RWPE2 (cell line): ENCODE results near the gene LILRA5.
"Not testable (repeated sequence)": the region's sequence is repeated elsewhere in the genome, so short reads cannot be mapped to it uniquely, and the experiment has no call there.

Experiments used
- ATAC-seq: fragments of 200-7000 bp; cut with Tn5 transposase; 3 replicates; pipeline ENCODE4 v1.9.1; 2021; ENCODE audit warnings: low read depth
- DNase-seq: peaks from one replicate; pipeline ENCODE4 v3.0.0-alpha.2; 2020; ENCODE audit warnings: low spot score
- H3K27ac ChIP-seq: fragments of 450-650 bp; 2 replicates; pipeline ENCODE4 v1.5.1; 2017; ENCODE audit warnings: mild to moderate bottlenecking; ENCODE audit not compliant: poor library complexity, severe bottlenecking
- H3K27me3 ChIP-seq: fragments of 250-450 bp; sonication (Bioruptor Pico); 2 replicates; pipeline ENCODE4 v1.5.1; 2021; ENCODE audit warnings: mild to moderate bottlenecking, moderate library complexity; ENCODE audit not compliant: insufficient read depth, poor library complexity, severe bottlenecking
- H3K36me3 ChIP-seq: fragments of 250-450 bp; sonication (Bioruptor Pico); 2 replicates; pipeline ENCODE4 v1.5.1; 2020; ENCODE audit warnings: low read depth, mild to moderate bottlenecking, moderate library complexity
- H3K4me1 ChIP-seq: fragments of 250-450 bp; sonication (Bioruptor Pico); 2 replicates; pipeline ENCODE4 v1.5.1; 2021; ENCODE audit warnings: mild to moderate bottlenecking, moderate library complexity; ENCODE audit not compliant: insufficient read depth, poor library complexity, severe bottlenecking
- H3K4me3 ChIP-seq: fragments of 250-450 bp; sonication (Bioruptor Pico); 2 replicates; pipeline ENCODE4 v1.5.1; 2021; ENCODE audit warnings: mild to moderate bottlenecking, moderate library complexity; ENCODE audit not compliant: severe bottlenecking
- H3K9me3 ChIP-seq: fragments of 250-450 bp; sonication (Bioruptor Pico); 2 replicates; pipeline ENCODE4 v1.5.1; 2021; ENCODE audit warnings: mild to moderate bottlenecking, moderate library complexity; ENCODE audit not compliant: severe bottlenecking
- TF ChIP-seq, protein P1 (sequence below): fragments of 450-650 bp; IDR thresholded peaks from one replicate; pipeline ENCODE4 v1.5.1; 2017; ENCODE audit warnings: mild to moderate bottlenecking, moderate library complexity; ENCODE audit not compliant: poor library complexity, severe bottlenecking

LILRA5 gene

DNA sequence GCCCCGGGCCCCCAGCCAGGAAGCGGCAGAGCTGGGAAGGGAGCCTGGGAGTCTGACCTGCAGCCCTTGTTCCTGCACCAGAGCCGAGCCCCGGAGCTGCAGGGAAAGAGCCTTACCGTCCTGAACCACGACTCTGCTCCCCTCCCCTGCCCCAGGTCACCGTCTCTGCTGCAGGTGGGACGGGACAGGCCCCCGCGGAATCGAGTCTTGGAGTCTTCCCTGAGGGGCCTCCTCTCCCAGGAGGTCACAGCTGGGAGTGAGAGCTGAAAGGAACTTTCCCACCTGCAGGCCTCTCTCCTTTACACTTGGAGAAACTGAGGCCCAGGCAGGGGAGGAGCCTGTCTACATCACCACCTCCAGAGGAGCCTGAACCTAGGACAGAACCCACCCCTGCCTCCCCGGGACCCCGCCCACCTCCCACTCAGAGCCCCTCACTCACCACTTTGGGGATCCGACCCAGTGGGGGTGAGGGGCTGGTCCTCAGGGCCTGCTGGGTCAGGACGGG is 35.8 kb downstream of the LILRA5 start:
- not testable (repeated sequence) for H3K27ac ChIP-seq, ATAC-seq, DNase-seq, H3K4me1 ChIP-seq, H3K36me3 ChIP-seq, H3K4me3 ChIP-seq, H3K9me3 ChIP-seq
- H3K27me3 ChIP-seq, result peaks cover 26% of the 10 kb centered on the region

DNA sequence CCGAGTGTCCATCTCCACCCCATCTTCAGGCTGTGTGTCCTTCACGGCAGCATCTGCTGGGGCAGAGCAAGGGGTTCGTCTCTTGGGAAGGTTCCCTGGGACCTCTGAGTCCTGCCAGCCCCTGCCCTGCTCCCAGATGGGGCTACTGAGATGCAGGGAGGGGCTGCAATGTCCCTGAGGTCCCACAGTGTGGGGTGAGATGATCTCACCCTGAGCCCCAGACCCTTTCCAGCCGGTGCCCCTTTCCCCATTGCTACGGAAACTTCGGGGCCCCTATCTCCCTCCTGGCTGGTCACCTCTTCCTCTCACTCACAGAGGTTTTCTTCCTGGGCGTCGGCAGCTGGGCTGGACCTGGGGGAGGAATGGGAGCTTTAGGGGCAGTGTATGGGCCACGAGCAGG is 37.0 kb downstream of the LILRA5 start:
- ATAC-seq, result no peak
- no peaks in the 10 kb centered on the region for H3K36me3 ChIP-seq
- TF ChIP-seq, protein P1, sequence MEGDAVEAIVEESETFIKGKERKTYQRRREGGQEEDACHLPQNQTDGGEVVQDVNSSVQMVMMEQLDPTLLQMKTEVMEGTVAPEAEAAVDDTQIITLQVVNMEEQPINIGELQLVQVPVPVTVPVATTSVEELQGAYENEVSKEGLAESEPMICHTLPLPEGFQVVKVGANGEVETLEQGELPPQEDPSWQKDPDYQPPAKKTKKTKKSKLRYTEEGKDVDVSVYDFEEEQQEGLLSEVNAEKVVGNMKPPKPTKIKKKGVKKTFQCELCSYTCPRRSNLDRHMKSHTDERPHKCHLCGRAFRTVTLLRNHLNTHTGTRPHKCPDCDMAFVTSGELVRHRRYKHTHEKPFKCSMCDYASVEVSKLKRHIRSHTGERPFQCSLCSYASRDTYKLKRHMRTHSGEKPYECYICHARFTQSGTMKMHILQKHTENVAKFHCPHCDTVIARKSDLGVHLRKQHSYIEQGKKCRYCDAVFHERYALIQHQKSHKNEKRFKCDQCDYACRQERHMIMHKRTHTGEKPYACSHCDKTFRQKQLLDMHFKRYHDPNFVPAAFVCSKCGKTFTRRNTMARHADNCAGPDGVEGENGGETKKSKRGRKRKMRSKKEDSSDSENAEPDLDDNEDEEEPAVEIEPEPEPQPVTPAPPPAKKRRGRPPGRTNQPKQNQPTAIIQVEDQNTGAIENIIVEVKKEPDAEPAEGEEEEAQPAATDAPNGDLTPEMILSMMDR, result no peak

DNA sequence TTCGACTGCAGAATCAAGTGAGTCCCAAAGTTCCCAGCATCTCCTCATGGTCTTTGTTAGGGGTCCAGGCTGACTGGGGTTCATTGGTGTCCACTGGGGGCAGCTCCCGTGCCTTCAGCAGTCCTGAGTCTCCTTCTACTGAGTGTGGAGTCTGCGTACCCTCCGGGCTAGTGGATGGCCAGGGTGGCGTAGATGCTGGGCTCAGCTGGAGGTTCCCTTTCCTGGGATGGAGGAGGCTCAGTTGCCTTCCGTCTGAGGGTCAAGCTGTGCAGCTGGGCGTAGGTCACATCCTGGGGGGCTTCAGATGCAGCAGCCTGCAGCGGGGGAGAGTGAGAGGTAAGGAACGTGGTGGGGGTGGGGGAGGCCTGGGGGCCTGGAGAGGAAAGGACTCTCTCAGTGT is 38.5 kb downstream of the LILRA5 start:
- ATAC-seq, H3K4me3 ChIP-seq, H3K4me1 ChIP-seq, H3K36me3 ChIP-seq, DNase-seq, H3K27ac ChIP-seq, H3K9me3 ChIP-seq: not testable (repeated sequence)
- H3K27me3 ChIP-seq, result peaks cover 31% of the 10 kb centered on the region

More for the DNA sequence above, 37.0 kb downstream of the LILRA5 start:
- H3K4me1 ChIP-seq, result no peaks in the 10 kb centered on the region
- no peak for DNase-seq
- peaks cover 23% of the 10 kb centered on the region for H3K27me3 ChIP-seq
- H3K9me3 ChIP-seq, result no peaks in the 10 kb centered on the region
- no peak overlapping the region for H3K4me3 ChIP-seq
- H3K27ac ChIP-seq, result no peak overlapping the region

DNA sequence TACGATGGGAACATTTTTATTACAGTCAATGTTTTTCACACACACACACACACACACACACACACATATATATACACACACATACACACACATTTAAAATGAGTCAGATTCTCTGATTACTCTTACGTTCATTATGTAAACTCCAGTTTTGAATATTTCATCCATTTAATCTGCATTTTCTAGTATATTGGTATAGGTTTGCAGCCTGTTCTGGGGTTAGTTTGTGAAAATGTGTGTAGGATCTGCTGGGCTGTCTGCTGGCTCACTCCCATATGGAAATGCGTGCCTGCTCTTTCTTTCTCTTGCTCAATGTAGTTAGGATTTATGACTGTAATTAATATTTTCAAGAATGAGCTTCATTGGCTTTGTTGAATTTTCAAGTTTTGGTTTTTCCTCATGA is 39.1 kb downstream of the LILRA5 start:
- TF ChIP-seq, protein P1, result no peak
- Histone ChIP-seq H3K4me3 (no peak overlapping the region), H3K27ac (no peak overlapping the region), H3K9me3 (no peaks in the 10 kb centered on the region), H3K27me3 (peaks cover 35% of the 10 kb centered on the region), H3K36me3 (no peaks in the 10 kb centered on the region), H3K4me1 (no peaks in the 10 kb centered on the region)
- DNase-seq (no peak), ATAC-seq (no peak)

DNA sequence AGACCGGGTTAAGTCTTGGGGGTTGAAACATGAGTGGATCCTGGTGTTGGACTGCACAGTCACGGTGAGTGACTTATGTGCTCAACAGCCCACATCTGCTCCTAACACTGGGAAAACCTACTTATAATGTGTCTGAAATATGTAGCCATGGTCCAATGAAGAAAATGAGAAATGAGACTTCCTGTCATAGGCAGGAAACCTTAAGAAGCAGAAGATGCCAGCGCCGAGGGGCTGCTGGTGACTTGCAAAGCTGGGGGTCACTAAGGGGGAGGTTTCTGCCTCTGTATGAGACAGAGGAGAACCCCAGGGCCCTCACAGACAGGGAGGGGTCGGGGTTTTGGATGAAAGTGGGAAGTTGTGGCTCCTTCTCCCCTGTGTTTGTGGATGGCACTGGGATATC is 40.8 kb downstream of the LILRA5 start:
- not testable (repeated sequence) for H3K9me3 ChIP-seq, H3K4me3 ChIP-seq, H3K36me3 ChIP-seq, DNase-seq, ATAC-seq, H3K4me1 ChIP-seq, H3K27ac ChIP-seq
- H3K27me3 ChIP-seq, result peaks cover 43% of the 10 kb centered on the region

DNA sequence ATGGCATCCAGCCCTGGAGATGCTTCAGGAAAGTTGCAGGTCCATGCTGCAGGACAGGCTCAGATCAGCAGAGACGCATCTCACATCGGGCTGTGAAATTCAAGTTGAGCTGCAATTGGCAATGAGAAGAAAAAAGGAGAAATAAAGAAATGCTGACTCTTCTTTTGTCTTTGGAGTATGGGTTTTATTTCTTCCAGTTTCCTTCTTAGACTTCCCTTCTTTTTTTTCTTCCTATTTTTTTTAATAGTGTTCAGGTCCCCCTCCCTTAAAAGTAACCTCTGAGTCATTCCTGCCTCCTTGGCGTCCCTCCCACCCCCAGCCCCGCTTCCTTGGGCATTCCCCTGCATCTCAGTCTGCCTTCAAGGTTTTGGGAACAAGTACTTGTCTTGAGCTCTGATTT is 41.4 kb downstream of the LILRA5 start:
- not testable (repeated sequence) for H3K4me3 ChIP-seq, DNase-seq, H3K4me1 ChIP-seq, H3K9me3 ChIP-seq, ATAC-seq, H3K36me3 ChIP-seq, H3K27ac ChIP-seq
- peaks cover 43% of the 10 kb centered on the region for H3K27me3 ChIP-seq

DNA sequence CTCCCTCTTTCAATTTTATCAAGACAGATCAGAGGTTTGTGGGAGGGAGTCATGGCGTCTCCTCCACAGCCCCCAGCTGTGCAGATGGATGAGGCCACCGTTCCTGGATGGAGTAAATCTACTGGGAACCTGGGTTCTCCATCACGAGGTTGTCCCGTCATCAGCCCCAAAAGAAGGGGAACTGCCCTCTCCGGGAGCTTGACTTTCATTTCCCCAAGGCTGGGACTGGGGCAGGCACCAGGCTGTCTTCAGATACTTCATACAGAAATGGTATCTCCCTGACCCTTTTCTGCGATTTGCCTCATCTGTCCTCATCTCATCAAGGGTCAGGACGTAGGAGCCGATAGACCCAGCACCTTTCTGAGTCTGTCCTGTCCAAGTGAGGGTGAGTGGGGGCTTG is 41.9 kb downstream of the LILRA5 start:
- Histone ChIP-seq H3K9me3 (no peaks in the 10 kb centered on the region), H3K4me3 (no peak overlapping the region), H3K27me3 (peaks cover 43% of the 10 kb centered on the region), H3K4me1 (no peaks in the 10 kb centered on the region), H3K36me3 (no peaks in the 10 kb centered on the region), H3K27ac (no peak overlapping the region)
- DNase-seq (no peak), ATAC-seq (no peak)
- TF ChIP-seq, protein P1, result no peak
